Tibial artery (tissue), 4 donors: ENCODE data around the gene POLR2I.
"Not testable (repeated sequence)": the region's sequence is repeated elsewhere in the genome, so short reads cannot be mapped to it uniquely, and the experiment has no call there.

Experiments used
- DNase-seq, 2 donors: peaks; one replicate each; pipeline ENCODE4 v3.0.0-alpha.2; 2019
- H3K27ac ChIP-seq, 2 donors: fragments of 200-600 bp; sonication (generic) in 1 of 2; 1 replicate in 1 of 2; 2 replicates in 1 of 2; pipeline ENCODE4 v1.5.1; 2018 to 2019; ENCODE audit warnings: mild to moderate bottlenecking in 1 of 2
- H3K27me3 ChIP-seq, 2 donors: fragments of 200-600 bp; sonication (generic) in 1 of 2; one replicate each; pipeline versions ENCODE4 v1.5.1 to v1.6.0; 2016 to 2019
- H3K36me3 ChIP-seq, 3 donors: fragments of 200-600 bp; sonication (generic) in 2 of 3; one replicate each; pipeline ENCODE4 v1.5.1; 2016 to 2019; ENCODE audit warnings: mild to moderate bottlenecking in 2 of 3
- H3K4me1 ChIP-seq, 4 donors: fragments of 200-600 bp; sonication (generic) in 2 of 4; 1 replicate in 3 of 4; 2 replicates in 1 of 4; pipeline ENCODE4 v1.5.1; 2016 to 2019
- H3K4me3 ChIP-seq, 2 donors: fragments of 200-600 bp; sonication (generic) in 1 of 2; 1 replicate in 1 of 2; 2 replicates in 1 of 2; pipeline ENCODE4 v1.5.1; 2018 to 2019; ENCODE audit warnings: mild to moderate bottlenecking in 2 of 2
- H3K9me3 ChIP-seq, 3 donors: fragments of 200-600 bp; sonication (generic) in 1 of 3; one replicate each; pipeline ENCODE4 v1.5.1; 2016 to 2019
- intact Hi-C: fragments of 100-400 bp; cut with DNase I; formaldehyde crosslinking; loops from one replicate; pipeline ENCODE4 v1.15.0; 2023; ENCODE audit warnings: low total_unique reads
- TF ChIP-seq, protein P1 (sequence below), 2 experiments: fragments of 200-600 bp in 1 of 2; fragments of 450-650 bp in 1 of 2; IDR thresholded peaks; one replicate each; pipeline ENCODE4 v1.5.1; 2017 to 2019; ENCODE audit warnings: antibody characterized with exemption in 2 of 2, mild to moderate bottlenecking in 1 of 2, moderate library complexity in 1 of 2

Gene POLR2I

DNA sequence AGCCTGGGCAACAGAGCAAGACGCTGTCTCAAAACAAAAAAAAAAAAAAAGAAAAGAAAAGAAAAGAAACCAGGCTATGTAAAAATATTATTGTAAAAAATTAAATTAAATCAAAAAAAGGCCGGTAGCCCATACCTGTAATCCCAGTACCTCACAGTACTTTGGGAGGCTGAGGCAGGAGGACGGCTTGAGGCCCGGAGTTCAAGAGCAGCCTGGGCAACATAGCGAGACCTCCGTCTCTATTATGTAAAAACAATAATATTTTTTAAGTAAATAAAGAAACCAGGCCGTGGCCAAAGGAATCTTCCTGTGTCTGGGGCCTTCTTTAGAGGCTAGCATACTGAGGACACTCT is 24.4 kb upstream of the POLR2I start:
- peak overlapping the region; percentile 99 to 100 for H3K27ac ChIP-seq
- no peaks in the 10 kb centered on the region for H3K27me3 ChIP-seq
- no peaks in the 10 kb centered on the region for H3K9me3 ChIP-seq
- peaks cover 18 to 23% (median 22%) of the 10 kb centered on the region in 3 donors for H3K36me3 ChIP-seq
- TF ChIP-seq, protein P1, sequence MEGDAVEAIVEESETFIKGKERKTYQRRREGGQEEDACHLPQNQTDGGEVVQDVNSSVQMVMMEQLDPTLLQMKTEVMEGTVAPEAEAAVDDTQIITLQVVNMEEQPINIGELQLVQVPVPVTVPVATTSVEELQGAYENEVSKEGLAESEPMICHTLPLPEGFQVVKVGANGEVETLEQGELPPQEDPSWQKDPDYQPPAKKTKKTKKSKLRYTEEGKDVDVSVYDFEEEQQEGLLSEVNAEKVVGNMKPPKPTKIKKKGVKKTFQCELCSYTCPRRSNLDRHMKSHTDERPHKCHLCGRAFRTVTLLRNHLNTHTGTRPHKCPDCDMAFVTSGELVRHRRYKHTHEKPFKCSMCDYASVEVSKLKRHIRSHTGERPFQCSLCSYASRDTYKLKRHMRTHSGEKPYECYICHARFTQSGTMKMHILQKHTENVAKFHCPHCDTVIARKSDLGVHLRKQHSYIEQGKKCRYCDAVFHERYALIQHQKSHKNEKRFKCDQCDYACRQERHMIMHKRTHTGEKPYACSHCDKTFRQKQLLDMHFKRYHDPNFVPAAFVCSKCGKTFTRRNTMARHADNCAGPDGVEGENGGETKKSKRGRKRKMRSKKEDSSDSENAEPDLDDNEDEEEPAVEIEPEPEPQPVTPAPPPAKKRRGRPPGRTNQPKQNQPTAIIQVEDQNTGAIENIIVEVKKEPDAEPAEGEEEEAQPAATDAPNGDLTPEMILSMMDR (IDR thresholded peaks at IDR 0.05): no peak
- H3K4me1 ChIP-seq: peaks cover 0 to 35% (median 30%) of the 10 kb centered on the region in 4 donors
- DNase-seq: no peak
- intact Hi-C loops: no loop called here
- peak overlapping the region; percentile 94 to 95 for H3K4me3 ChIP-seq

DNA sequence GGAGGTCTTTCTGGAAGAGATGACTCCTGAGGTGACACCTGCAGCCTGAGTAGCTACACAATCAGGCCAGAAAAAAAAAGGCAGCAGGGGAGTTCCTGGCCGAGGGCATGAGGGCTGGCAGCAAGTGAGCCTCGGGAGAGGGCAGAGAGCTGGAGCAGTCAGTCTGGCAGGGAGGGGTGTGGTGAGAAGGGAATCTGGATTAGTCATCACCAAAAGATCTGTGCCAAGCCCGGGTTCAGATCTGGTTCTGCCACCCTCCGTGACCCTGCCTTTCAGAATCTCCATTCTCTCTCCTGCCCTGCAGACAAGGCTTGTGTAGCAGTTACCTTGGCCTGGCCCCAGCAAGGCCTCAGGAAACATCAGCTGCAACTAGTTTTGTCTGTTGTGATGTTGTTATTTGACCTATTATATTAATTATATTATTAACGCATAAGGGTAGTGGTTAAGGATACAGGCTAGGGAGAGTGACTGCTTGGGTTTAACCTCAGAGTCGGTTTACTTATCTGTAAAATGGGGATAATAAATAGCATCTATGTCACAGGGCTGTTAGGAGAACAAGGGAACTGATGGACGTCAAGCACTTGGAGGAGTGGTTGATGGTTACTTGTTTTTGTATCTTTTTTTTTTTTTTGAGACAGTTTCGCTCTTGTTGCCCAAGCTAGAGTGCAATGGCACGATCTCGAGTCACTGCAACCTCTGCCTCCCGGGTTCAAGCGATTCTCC is 22.4 kb upstream of the POLR2I start:
- intact Hi-C loops: no loop called here
- peak overlapping the region; percentile 75 to 79 for H3K27ac ChIP-seq
- no peaks in the 10 kb centered on the region for H3K9me3 ChIP-seq
- peak overlapping the region; percentile 6 to 11 for H3K4me3 ChIP-seq
- H3K4me1 ChIP-seq: peaks cover 0 to 35% (median 31%) of the 10 kb centered on the region in 4 donors
- H3K36me3 ChIP-seq: peaks cover under 1 to 3% (median 3%) of the 10 kb centered on the region in 3 donors
- TF ChIP-seq, protein P1 (IDR thresholded peaks at IDR 0.05): no peak
- DNase-seq: peak; percentile 47 to 90
- H3K27me3 ChIP-seq: no peaks in the 10 kb centered on the region

DNA sequence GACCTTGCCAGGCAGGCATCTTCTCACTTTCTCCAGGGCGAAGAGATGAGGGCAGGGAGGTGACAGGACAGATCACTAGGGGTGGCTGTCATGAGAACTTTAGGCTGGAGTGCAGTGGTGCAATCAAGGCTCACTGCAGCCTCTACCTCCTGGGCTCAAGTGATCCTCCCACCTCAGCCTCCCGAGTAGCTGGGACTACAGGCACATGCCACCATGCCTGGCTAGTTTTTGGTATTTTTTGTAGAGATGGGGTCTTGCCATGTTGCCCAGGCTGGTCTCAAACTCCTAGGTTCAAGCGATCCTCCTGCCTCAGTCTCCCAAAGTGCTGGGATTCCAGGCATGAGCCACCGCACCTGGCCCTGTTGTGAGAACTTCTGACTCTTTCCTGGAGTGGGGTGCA is 20.2 kb upstream of the POLR2I start:
- DNase-seq, H3K4me3 ChIP-seq, H3K36me3 ChIP-seq, H3K9me3 ChIP-seq, intact Hi-C loops, H3K27me3 ChIP-seq: not testable (repeated sequence)
- peak overlapping the region; percentile 37 to 79 for H3K27ac ChIP-seq
- H3K4me1 ChIP-seq: peaks cover 0 to 30% (median 23%) of the 10 kb centered on the region in 4 donors

DNA sequence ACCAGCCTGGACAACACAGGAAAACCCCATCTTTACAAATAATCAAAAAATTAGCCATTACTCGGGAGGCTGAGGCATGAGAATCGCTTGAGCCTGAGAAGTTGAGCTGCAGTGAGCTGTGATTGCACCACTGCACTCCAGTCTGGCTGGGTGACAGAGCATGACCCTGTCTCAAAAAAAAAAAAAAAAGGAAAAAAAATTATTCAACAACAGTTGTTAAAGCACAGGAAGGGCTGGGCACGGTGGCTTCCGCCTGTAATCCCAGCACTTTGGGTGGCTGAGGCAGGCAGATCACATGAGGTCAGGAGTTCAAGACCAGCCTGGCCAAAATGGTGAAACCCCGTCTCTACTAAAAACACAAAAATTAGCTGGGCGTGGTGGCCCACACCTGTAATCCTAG is 16.5 kb upstream of the POLR2I start:
- H3K27ac ChIP-seq, DNase-seq, intact Hi-C loops, H3K36me3 ChIP-seq, H3K4me3 ChIP-seq, H3K9me3 ChIP-seq, H3K27me3 ChIP-seq: not testable (repeated sequence)
- H3K4me1 ChIP-seq: peaks cover 0 to 24% (median 15%) of the 10 kb centered on the region in 4 donors

DNA sequence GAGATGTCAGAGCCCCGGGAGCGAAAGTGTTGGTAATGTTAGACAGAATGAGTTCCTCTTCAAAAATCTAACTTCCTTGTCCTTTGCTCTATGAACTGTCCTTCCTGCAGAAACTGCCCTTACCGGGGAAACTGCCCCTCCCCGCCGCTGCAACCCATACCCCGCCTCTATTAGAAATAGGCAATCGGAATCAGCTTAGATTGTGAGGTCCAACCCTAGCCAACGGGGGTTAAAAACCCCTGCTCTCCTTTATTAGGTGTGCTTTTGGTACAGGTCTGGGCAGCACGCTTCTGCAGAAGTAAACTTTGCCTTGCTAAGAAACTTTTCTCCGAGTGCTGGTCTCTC is 13.7 kb upstream of the POLR2I start:
- intact Hi-C loops: loop anchor here (10.0 kb wide), 1 partner anchor 244 kb away; no protein-coding TSS in a partner anchor
- TF ChIP-seq, protein P1 (IDR thresholded peaks at IDR 0.05): no peak
- H3K4me3 ChIP-seq: peak overlapping the region; percentile 46 to 51
- DNase-seq: no peak
- H3K27ac ChIP-seq: peak overlapping the region; percentile 74 to 91
- peaks cover 22 to 29% (median 26%) of the 10 kb centered on the region in 3 donors for H3K36me3 ChIP-seq
- no peaks in the 10 kb centered on the region for H3K9me3 ChIP-seq
- peaks cover 0 to 20% (median 10%) of the 10 kb centered on the region in 4 donors for H3K4me1 ChIP-seq
- H3K27me3 ChIP-seq: no peaks in the 10 kb centered on the region

DNA sequence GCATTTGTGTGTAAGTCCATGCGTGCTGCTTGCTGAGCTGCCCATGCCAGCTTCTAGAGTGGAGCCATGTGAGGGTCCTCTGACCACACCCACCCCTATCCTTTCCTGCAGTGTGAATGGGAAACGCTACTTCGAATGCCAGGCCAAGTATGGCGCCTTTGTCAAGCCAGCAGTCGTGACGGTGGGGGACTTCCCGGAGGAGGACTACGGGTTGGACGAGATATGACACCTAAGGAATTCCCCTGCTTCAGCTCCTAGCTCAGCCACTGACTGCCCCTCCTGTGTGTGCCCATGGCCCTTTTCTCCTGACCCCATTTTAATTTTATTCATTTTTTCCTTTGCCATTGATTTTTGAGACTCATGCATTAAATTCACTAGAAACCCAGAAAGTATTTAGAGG is 10.9 kb upstream of the POLR2I start:
- Histone ChIP-seq H3K27ac (no peak overlapping the region), H3K4me1 (peaks cover 0 to 16% (median 8%) of the 10 kb centered on the region in 4 donors), H3K9me3 (no peaks in the 10 kb centered on the region), H3K36me3 (peaks cover 23 to 57% (median 52%) of the 10 kb centered on the region in 3 donors), H3K4me3 (no peak overlapping the region), H3K27me3 (no peaks in the 10 kb centered on the region)
- TF ChIP-seq, protein P1 (IDR thresholded peaks at IDR 0.05): no peak
- intact Hi-C loops: loop anchor here (10.0 kb wide), 1 partner anchor 241 kb away; no protein-coding TSS in a partner anchor
- no peak for DNase-seq
